HPDE6-E6E7 (cell line): ENCODE results near the gene BTBD16.

Experiments used
- DNase-seq: peaks from one replicate; pipeline ENCODE4 v3.0.0; 2011; ENCODE audit warnings: missing footprints; ENCODE audit errors: extremely low spot score

Gene BTBD16

GRCh38 chr10:122273966-122274545, 3.0 kb downstream of the BTBD16 start:
- DNase-seq = no peak

- DNase-seq = peak; percentile 67
These were observed 5.6 kb downstream of the BTBD16 start for GRCh38 chr10:122276611-122277208.

GRCh38 chr10:122277526-122278136, 6.5 kb downstream of the BTBD16 start:
- no peak for DNase-seq

GRCh38 chr10:122279725-122280141, 8.6 kb downstream of the BTBD16 start:
- peak; percentile 52 for DNase-seq

GRCh38 chr10:122280156-122280555, 9.1 kb downstream of the BTBD16 start:
- no peak for DNase-seq

GRCh38 chr10:122281018-122281626, 10.0 kb downstream of the BTBD16 start:
- DNase-seq = no peak

GRCh38 chr10:122281751-122282150, 10.7 kb downstream of the BTBD16 start:
- DNase-seq = no peak

GRCh38 chr10:122282253-122282671, 11.2 kb downstream of the BTBD16 start:
- no peak for DNase-seq

- DNase-seq = no peak
These were observed 11.8 kb downstream of the BTBD16 start for GRCh38 chr10:122282909-122283308.

GRCh38 chr10:122285506-122286444, 14.7 kb downstream of the BTBD16 start:
- no peak for DNase-seq

GRCh38 chr10:122286867-122287266, 15.8 kb downstream of the BTBD16 start:
- DNase-seq = no peak

- no peak for DNase-seq
These were observed 16.5 kb downstream of the BTBD16 start for GRCh38 chr10:122287570-122287969.

- no peak for DNase-seq
These were observed 17.2 kb downstream of the BTBD16 start for GRCh38 chr10:122288262-122288661.

- no peak for DNase-seq
These were observed 17.8 kb downstream of the BTBD16 start for GRCh38 chr10:122288917-122289316.

- DNase-seq = no peak
These were observed 19.2 kb downstream of the BTBD16 start for GRCh38 chr10:122290334-122290733.

- DNase-seq = no peak
These were observed 19.9 kb downstream of the BTBD16 start for GRCh38 chr10:122290833-122291532.

GRCh38 chr10:122291739-122292138, 20.6 kb downstream of the BTBD16 start:
- DNase-seq = no peak

GRCh38 chr10:122292376-122292775, 21.3 kb downstream of the BTBD16 start:
- no peak for DNase-seq

GRCh38 chr10:122293156-122293960, 22.3 kb downstream of the BTBD16 start:
- no peak for DNase-seq

- peak; percentile 81 for DNase-seq
These were observed 22.9 kb downstream of the BTBD16 start for GRCh38 chr10:122293961-122294380.
